Measurements from ENCODE around the gene PKD1. TPM values are rescaled to one million over a fixed set of nuclear protein-coding genes. Genes with fewer than 3 reads are reported as not detected.

The PKD1 gene
- total RNA-seq, 4 donors from 2014 or later, result 86.4 to 214 (median 121) TPM

DNA sequence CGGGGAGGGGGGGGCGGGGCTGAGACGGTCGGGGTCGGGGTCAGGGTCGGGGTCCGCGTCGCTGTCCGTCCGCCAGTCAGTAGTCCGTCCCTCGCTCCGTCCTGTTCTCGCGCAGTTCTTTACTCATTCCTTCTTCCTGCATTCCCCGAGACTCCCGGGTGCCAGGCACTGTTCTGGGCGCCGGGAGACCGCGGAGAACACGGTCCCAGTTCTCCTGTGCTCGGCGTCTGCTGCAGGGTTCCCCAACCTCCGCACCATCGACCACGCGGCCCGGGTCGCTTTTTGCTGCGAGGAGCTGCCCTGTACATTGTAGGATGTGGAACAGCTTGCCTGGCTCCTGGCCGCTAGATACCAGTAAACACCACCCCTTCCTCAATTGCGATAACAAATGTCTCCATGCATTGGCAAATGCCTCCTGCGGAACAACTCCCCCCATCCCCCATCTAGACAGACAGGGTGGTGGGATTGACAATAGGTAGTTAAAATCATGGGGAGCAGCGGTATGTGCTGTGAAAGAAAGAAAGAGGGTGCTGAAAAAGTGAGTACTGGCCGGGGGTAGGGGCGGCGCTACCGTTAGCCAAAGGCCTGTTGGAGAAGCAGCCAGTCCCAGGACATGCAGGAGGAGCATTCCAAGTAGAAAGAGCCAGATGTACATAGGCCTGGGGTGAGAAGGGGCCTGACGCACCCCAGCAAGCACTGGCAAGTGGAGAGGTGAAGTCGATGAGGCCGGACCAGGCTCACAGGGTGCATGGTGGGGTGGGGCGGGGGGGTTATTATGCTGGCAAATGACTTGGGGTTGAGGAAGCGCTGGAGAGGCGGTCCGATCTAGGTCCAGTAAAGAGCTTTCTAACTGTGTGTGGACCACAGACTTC, 20.5 kb upstream of the PKD1 start:
- TF ChIP-seq, protein P1, sequence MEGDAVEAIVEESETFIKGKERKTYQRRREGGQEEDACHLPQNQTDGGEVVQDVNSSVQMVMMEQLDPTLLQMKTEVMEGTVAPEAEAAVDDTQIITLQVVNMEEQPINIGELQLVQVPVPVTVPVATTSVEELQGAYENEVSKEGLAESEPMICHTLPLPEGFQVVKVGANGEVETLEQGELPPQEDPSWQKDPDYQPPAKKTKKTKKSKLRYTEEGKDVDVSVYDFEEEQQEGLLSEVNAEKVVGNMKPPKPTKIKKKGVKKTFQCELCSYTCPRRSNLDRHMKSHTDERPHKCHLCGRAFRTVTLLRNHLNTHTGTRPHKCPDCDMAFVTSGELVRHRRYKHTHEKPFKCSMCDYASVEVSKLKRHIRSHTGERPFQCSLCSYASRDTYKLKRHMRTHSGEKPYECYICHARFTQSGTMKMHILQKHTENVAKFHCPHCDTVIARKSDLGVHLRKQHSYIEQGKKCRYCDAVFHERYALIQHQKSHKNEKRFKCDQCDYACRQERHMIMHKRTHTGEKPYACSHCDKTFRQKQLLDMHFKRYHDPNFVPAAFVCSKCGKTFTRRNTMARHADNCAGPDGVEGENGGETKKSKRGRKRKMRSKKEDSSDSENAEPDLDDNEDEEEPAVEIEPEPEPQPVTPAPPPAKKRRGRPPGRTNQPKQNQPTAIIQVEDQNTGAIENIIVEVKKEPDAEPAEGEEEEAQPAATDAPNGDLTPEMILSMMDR (IDR thresholded peaks at IDR 0.05), result no peak
- ATAC-seq (ENCODE audit: low FRiP score) (no peak), DNase-seq (ENCODE audit: low spot score) (no peak)

DNA sequence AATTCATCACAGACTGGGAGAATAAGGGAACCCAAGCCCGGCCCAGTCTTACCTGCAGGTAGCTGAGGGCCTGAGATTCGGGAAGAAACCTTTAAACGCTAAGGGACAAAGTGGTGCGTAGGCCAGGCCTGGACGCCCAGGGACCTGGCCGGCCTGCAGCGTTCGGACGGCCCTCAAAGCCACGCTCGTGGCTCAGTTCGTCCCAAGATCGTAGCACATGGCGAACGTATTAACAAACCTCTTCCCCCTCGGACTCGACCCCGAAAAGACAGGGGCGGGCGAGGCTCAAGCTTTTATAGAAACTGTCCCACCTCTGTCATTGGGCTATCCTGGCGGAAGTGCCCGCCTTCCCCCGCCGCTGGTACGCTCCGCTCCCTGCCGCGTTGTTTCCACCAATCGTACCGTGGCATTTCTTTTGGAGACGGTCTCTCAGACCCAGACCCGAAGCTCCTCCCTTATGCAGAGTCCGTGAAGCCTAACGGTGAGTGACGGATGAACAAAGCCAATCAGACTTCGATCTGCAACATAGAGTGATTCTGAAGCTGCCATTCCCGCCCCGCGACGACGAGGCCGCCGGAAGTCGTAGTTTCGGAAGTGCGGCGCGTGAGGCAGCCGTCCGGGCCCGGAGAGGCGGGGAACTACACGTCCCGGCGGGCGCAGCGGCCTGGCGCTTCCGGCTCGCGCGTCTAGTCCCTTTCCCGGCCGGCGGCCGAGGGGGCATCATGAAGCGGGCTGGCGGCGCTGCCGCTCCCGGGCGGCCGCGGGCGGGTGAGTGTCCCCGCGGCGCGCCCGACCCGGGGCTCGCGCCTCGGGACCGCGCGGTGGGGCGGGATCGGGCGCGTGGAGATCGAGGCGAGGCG, 19.6 kb upstream of the PKD1 start, which contains the start of gene TRAF7:
TSS of gene TRAF7 (plus strand) at position 692 of the 860 bp plus-strand sequence. CDS start 8,139 bp downstream, outside the sequence.
- TF ChIP-seq, protein P1 (IDR thresholded peaks at IDR 0.05), result no peak
- DNase-seq (ENCODE audit: low spot score), result peak; percentile 95
- ATAC-seq (ENCODE audit: low FRiP score), result peak; percentile 93

DNA sequence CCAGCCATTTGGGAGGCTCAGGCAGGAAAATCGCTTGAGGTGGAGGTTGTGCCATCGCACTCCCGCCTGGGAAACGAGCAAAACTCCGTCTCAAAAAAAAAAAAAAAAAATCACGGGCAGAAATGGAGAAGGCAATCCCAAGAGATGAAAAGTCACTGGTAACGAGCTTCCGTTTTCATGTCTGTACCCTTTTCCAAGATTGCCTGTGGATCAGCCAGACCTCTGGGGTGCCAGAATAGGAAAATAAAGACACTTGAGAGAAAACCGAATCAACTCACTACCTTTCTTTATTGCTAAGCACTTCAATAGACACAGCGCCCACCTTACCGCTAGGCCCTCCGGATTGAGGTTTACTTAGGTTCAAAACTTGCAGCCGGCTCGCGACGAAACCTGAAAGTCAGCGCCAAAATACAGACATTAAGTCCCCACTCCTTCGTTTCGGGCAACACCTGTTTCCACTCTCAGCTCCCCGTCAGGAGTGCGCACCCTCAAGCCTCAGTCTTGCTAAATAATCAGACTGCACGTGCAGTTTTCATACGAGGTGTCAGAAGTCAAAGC, 18.9 kb upstream of the PKD1 start:
- TF ChIP-seq, protein P1 (IDR thresholded peaks at IDR 0.05), result no peak
- ATAC-seq (ENCODE audit: low FRiP score) (no peak), DNase-seq (ENCODE audit: low spot score) (no peak)

DNA sequence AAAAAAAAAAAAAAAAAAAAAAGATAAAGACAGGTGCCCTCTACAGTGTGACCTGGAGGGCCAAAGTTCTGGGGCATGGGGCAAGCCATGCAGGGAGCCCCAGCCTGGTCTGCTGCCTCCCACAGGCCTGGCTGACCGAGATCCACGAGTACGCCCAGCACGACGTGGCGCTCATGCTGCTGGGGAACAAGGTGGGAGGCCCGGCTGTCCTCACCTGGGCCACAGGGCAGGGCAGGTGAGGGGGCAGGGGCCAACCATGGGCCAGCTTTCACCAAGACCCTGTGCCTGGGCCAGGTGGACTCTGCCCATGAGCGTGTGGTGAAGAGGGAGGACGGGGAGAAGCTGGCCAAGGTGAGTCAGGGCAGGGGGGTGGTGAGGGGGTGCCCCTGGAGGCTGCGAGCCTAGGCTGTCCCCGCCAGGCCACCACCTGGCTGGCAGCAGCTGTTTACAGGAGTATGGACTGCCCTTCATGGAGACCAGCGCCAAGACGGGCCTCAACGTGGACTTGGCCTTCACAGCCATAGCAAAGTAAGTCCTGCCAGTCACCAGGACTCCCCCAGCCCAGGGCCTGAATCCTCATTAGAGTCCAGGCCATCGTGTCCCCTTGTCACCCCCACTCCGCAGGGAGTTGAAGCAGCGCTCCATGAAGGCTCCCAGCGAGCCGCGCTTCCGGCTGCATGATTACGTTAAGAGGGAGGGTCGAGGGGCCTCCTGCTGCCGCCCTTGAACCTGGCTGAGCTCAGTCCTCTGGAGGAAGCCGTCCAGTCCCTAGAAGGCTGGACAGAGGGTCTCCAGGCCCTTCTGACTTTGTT, 17.2 kb upstream of the PKD1 start:
- no peak for DNase-seq (ENCODE audit: low spot score)
- TF ChIP-seq, protein P1 (IDR thresholded peaks at IDR 0.05), result no peak

DNA sequence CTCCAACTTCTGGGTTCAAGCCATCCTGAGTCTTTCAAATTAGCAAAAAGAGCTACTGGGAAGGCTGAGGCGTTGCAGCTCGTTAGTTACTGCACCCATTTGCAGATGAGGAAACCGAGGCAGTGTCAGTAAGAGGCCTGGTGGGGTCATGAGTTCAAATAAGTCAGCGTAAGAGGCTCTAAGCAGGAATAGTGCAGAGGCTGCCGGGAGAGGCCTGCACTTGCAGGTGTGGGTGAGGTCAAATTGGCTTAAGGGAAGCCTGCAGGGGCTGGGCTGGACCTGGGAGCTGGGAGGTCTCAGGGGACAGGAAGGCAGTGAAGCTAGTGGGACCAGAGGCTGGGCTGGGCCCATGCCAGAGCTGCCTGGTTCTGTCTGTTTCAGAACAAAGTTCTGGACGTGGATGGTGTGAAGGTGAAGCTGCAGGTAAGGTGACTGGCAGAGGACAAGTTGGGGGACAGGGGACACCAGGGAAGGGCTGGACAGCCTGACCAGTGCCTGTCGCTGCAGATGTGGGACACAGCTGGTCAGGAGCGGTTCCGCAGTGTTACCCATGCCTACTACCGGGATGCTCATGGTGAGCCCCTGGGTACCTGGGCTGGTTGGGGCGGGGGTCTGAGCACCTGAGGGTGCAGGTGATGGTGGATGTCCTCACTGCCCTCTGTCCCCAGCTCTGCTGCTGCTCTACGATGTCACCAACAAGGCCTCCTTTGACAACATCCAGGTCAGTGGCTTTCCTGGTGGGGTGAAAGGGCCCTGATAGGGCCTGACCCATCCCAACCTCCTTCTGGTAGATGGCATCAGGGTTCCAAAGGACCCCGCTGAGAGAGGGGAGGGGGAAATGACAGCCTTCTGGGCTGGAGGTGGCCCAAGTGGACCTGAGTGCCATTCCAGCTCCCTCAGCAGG, 15.7 kb upstream of the PKD1 start:
- DNase-seq (ENCODE audit: low spot score), result no peak
- ATAC-seq (ENCODE audit: low FRiP score), result no peak
- TF ChIP-seq, protein P1 (IDR thresholded peaks at IDR 0.05), result no peak

More for the DNA sequence above, 17.2 kb upstream of the PKD1 start:
- no peak for ATAC-seq (ENCODE audit: low FRiP score)
